AG04450 (cell line): ENCODE measurements around the gene PDLIM3. TPM values are rescaled to one million over a fixed set of nuclear protein-coding genes. Genes with fewer than 3 reads are reported as not detected.

Experiments
- CTCF ChIA-PET: fragments of 300-600, 350-600 bp; formaldehyde crosslinking; extraction: SDS; loops from one replicate; lab custom pipeline; 2022; ENCODE audit warnings: antibody characterized with exemption, inconsistent platforms; lab: Charles Lee
- POLR2A ChIA-PET: fragments of 350-600 bp; formaldehyde crosslinking; extraction: SDS; loops from one replicate; lab custom pipeline; 2021; ENCODE audit warnings: antibody characterized with exemption, inconsistent platforms; lab: Yijun Ruan, JAX
- DNase-seq: peaks from one replicate; pipeline ENCODE4 v3.0.0-alpha.2; 2011; ENCODE audit warnings: low read depth, low spot score
- H3K27ac ChIP-seq: one replicate; pipeline ENCODE4 v1.5.1; 2012; ENCODE audit warnings: low read depth, low read length, control low read depth
- H3K27me3 ChIP-seq: one replicate; pipeline ENCODE4 v1.6.0; 2012; ENCODE audit warnings: low read length; ENCODE audit not compliant: control insufficient read depth, insufficient read depth
- H3K4me3 ChIP-seq: 2 replicates; pipeline ENCODE4 v1.5.1; 2011; ENCODE audit warnings: mild to moderate bottlenecking, low read depth, low read length, control low read depth
- H3K9me3 ChIP-seq: 2 replicates; pipeline ENCODE4 v1.5.1; 2012; ENCODE audit warnings: low read length; ENCODE audit not compliant: control insufficient read depth, insufficient read depth
- CTCF ChIP-seq: IDR thresholded peaks from 2 replicates; pipeline ENCODE4 v1.5.1; 2011; ENCODE audit warnings: low read depth, low read length, control low read depth, inconsistent platforms
- polyA plus RNA-seq: library from polyadenylated mRNA; depleted of rRNA; stranded (reverse); fragments of >200 nt; gene quantifications from 2 replicates; pipeline ENCODE4 v1.2.3, GENCODE V29; 2011

The PDLIM3 gene
- polyA plus RNA-seq, 1 experiment: 15.4 TPM

- POLR2A ChIA-PET: no interaction called here
These were observed 34.7 kb downstream of the PDLIM3 start for GRCh38 chr4:185500576-185500975.

GRCh38 chr4:185500035-185500434, 35.3 kb downstream of the PDLIM3 start:
- TF ChIP-seq CTCF: no peak
- CTCF ChIA-PET: no interaction called here
- POLR2A ChIA-PET: no interaction called here
- Histone ChIP-seq H3K9me3 (peaks cover 8% of the 10 kb centered on the region), H3K27me3 (no peaks in the 10 kb centered on the region), H3K4me3 (no peak overlapping the region), H3K27ac (no peak overlapping the region)
- no peak for DNase-seq

More at GRCh38 chr4:185500576-185500975, 34.7 kb downstream of the PDLIM3 start:
- Histone ChIP-seq H3K9me3 (peaks cover 8% of the 10 kb centered on the region), H3K27me3 (no peaks in the 10 kb centered on the region), H3K4me3 (no peak overlapping the region), H3K27ac (no peak overlapping the region)
- DNase-seq: no peak
- CTCF ChIA-PET: no interaction called here
- TF ChIP-seq CTCF: no peak

- H3K4me3 ChIP-seq: no peak overlapping the region
- H3K27me3 ChIP-seq: no peaks in the 10 kb centered on the region
- H3K27ac ChIP-seq: no peak overlapping the region
- peaks cover 5% of the 10 kb centered on the region for H3K9me3 ChIP-seq
- no peak for TF ChIP-seq CTCF
- CTCF ChIA-PET: no interaction called here
- POLR2A ChIA-PET: no interaction called here
- no peak for DNase-seq
These were observed 46.7 kb downstream of the PDLIM3 start for GRCh38 chr4:185488650-185489049.

- H3K27ac ChIP-seq: no peak overlapping the region
- H3K9me3 ChIP-seq: no peaks in the 10 kb centered on the region
- POLR2A ChIA-PET: no interaction called here
- no peak for TF ChIP-seq CTCF
- peaks cover 20% of the 10 kb centered on the region for H3K27me3 ChIP-seq
- no peak for DNase-seq
- H3K4me3 ChIP-seq: no peak overlapping the region
- CTCF ChIA-PET: interaction anchor here (1.5 kb wide), 1 partner anchor 117 kb away, joined by 5 read pairs; no protein-coding TSS in a partner anchor
These were observed 53.9 kb downstream of the PDLIM3 start for GRCh38 chr4:185481401-185481800.

GRCh38 chr4:185480016-185480732, 55.1 kb downstream of the PDLIM3 start:
- Histone ChIP-seq H3K4me3 (no peak overlapping the region), H3K27ac (no peak overlapping the region), H3K9me3 (no peaks in the 10 kb centered on the region), H3K27me3 (peaks cover 20% of the 10 kb centered on the region)
- CTCF ChIA-PET: interaction anchor here (0.7 to 1.5 kb wide), 4 partner anchors 8 to 558 kb away, joined by 3 to 5 read pairs (median 4); no protein-coding TSS in a partner anchor
- no peak for TF ChIP-seq CTCF
- POLR2A ChIA-PET: no interaction called here
- no peak for DNase-seq
